Measurements from ENCODE around the gene SLC45A1. TPM values are rescaled to one million over a fixed set of nuclear protein-coding genes. Genes with fewer than 3 reads are reported as not detected.

The SLC45A1 gene
- total and polyA plus RNA-seq, 9 of the 15 experiments (the other 6 are each of a cell fraction or from before 2014, with no cell fraction given): not detected

DNA sequence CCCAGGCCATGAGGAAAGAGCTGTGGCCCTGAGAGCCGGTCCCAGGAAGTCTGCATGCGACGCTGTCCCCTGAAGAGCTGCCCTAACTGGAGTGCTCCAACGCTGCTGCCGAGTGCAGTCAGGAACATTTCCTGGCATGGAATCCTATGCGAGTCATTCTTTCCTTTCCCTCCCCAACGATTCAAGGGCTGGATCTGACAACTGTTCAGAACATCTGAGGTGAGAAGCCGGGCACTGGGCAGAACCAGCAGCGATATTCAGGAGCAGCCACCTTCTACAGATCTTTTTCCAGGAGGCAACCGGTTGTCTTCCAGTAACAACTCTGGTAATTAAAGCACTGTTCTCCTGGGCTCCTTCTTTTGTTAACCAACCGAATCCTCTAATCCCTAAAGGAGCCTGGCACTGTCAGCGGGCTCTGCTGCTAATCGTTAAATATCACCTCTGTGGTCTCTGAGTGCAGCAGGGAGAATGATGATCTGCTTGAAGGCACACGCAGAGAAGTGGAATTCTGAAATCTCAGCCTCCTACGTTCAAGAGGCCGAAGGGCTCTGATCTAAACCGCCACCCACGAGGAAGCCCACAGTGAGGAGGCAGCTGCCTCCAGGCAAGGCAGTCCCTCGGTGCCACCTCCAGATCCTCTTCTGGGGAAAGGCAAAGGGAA is 55.8 kb downstream of the SLC45A1 start (continued):
- TF ChIP-seq SMAD2 (IDR thresholded peaks at IDR 0.05; ENCODE audit: low read depth, low read length): no peak
- TF ChIP-seq FOXJ3 (CRISPR knock-in tag; IDR thresholded peaks at IDR 0.05): no peak
- no peak for TF ChIP-seq E2F3 (CRISPR knock-in tag; IDR thresholded peaks at IDR 0.05)
- no peak for TF ChIP-seq FOXK2 (conservative IDR thresholded peaks at IDR 0.05 in 1 of 2, IDR thresholded peaks at IDR 0.05 in 1 of 2; ENCODE audit: low read depth in 2 of 2)
- TF ChIP-seq PTBP1 (IDR thresholded peaks at IDR 0.05; ENCODE audit: low read depth, low read length): no peak
- no peak for TF ChIP-seq ZNF766 (CRISPR knock-in tag; conservative IDR thresholded peaks at IDR 0.05)
- TF ChIP-seq, protein P1, sequence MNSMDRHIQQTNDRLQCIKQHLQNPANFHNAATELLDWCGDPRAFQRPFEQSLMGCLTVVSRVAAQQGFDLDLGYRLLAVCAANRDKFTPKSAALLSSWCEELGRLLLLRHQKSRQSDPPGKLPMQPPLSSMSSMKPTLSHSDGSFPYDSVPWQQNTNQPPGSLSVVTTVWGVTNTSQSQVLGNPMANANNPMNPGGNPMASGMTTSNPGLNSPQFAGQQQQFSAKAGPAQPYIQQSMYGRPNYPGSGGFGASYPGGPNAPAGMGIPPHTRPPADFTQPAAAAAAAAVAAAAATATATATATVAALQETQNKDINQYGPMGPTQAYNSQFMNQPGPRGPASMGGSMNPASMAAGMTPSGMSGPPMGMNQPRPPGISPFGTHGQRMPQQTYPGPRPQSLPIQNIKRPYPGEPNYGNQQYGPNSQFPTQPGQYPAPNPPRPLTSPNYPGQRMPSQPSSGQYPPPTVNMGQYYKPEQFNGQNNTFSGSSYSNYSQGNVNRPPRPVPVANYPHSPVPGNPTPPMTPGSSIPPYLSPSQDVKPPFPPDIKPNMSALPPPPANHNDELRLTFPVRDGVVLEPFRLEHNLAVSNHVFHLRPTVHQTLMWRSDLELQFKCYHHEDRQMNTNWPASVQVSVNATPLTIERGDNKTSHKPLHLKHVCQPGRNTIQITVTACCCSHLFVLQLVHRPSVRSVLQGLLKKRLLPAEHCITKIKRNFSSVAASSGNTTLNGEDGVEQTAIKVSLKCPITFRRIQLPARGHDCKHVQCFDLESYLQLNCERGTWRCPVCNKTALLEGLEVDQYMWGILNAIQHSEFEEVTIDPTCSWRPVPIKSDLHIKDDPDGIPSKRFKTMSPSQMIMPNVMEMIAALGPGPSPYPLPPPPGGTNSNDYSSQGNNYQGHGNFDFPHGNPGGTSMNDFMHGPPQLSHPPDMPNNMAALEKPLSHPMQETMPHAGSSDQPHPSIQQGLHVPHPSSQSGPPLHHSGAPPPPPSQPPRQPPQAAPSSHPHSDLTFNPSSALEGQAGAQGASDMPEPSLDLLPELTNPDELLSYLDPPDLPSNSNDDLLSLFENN (IDR thresholded peaks at IDR 0.05; ENCODE audit: low read depth in 2 of 2, low read length in 2 of 2): no peak

Measured in K562 (cell line).